ENCODE measurements around the gene KRT83. TPM values are rescaled to one million over a fixed set of nuclear protein-coding genes. Genes with fewer than 3 reads are reported as not detected.

Gene KRT83
- total and polyA plus RNA-seq, 10 of the 15 experiments (the other 5 are each of a cell fraction or from before 2014, with no cell fraction given), result not detected

GRCh38 chr12:52334185-52334584, 13.0 kb upstream of the KRT83 start:
- H3K9ac ChIP-seq (ENCODE audit: control insufficient read depth, insufficient read depth, low read length), result no peak overlapping the region
- no peak overlapping the region for H3K27ac ChIP-seq (ENCODE audit: control insufficient read depth, insufficient read depth)
- SMC1A ChIA-PET (ENCODE audit: uncharacterized antibody, unreplicated experiment), result no interaction called here
- H4K20me1 ChIP-seq (ENCODE audit: control insufficient read depth, insufficient read depth), result no peaks in the 10 kb centered on the region
- H2AFZ ChIP-seq (ENCODE audit: control insufficient read depth, low read depth, low read length), result no peak overlapping the region
- FAIRE-seq, result no peak
- H3K27me3 ChIP-seq (replicated peaks in 1 of 2; ENCODE audit: control insufficient read depth in 2 of 2, insufficient read depth in 2 of 2, low read length in 1 of 2), result peaks cover 0 to 2% of the 10 kb centered on the region in 2 experiments; a peak in 2 of 4 replicates
- H3K4me1 ChIP-seq (ENCODE audit: control insufficient read depth, insufficient read depth, low read length), result no peaks in the 10 kb centered on the region
- RAD21 ChIA-PET (ENCODE audit: unreplicated experiment), result no interaction called here
- no peaks in the 10 kb centered on the region; the same call in 2 of the 3 replicates for H3K9me3 ChIP-seq (replicated peaks; ENCODE audit: control insufficient read depth, insufficient read depth, low read length)
- BruUV-seq (replicated peaks), result no TSS peak
- H3K36me3 ChIP-seq (ENCODE audit: control insufficient read depth in 2 of 2, insufficient read depth in 2 of 2, low read length in 1 of 2), result no peaks in the 10 kb centered on the region
- 54% methylated on average over 3 of the region's 3 CpGs for WGBS (ENCODE audit: insufficient coverage, insufficient replicate concordance, low lambda C conversion rate, missing lambda C conversion rate)
- TF ChIP-seq POU2F2 (IDR thresholded peaks at IDR 0.05; ENCODE audit: borderline replicate concordance, low read depth, low read length) (no peak), PKNOX1 (IDR thresholded peaks at IDR 0.05) (no peak), NR2C1 (IDR thresholded peaks at IDR 0.05) (no peak), MXI1 (IDR thresholded peaks at IDR 0.05; ENCODE audit: low read depth, low read length) (no peak), IRF5 (IDR thresholded peaks at IDR 0.05; ENCODE audit: borderline replicate concordance) (no peak), NFXL1 (IDR thresholded peaks at IDR 0.05; ENCODE audit: borderline replicate concordance) (no peak), BACH1 (IDR thresholded peaks at IDR 0.05; ENCODE audit: borderline replicate concordance) (no peak), ZBTB40 (IDR thresholded peaks at IDR 0.05; ENCODE audit: borderline replicate concordance) (no peak), ZNF24 (IDR thresholded peaks at IDR 0.05) (no peak), ATF3 (IDR thresholded peaks at IDR 0.05; ENCODE audit: borderline replicate concordance, extremely low read depth, low read depth, low read length) (no peak), SMARCA5 (IDR thresholded peaks at IDR 0.05) (no peak), HSF1 (IDR thresholded peaks at IDR 0.05; ENCODE audit: low read depth, low read length) (no peak), NRF1 (conservative IDR thresholded peaks at IDR 0.05; ENCODE audit: low read depth, low read length) (no peak), CHD4 (IDR thresholded peaks at IDR 0.05) (no peak), POLR2A (IDR thresholded peaks at IDR 0.05; ENCODE audit: low read depth, low read length) (no peak), MEF2B (IDR thresholded peaks at IDR 0.05; ENCODE audit: partially characterized antibody, poor library complexity, severe bottlenecking) (no peak), CBX3 (IDR thresholded peaks at IDR 0.05; ENCODE audit: borderline replicate concordance, low read depth) (no peak), EZH2 (IDR thresholded peaks at IDR 0.05; ENCODE audit: borderline replicate concordance, control insufficient read depth, low read depth, low read length) (no peak)
- no peak for DNase-seq (ENCODE audit: low read depth, low spot score)
- no peak for ATAC-seq
- CTCF ChIA-PET, result interaction anchor here (1.3 kb wide), 1 partner anchor 27 kb away, joined by 3 read pairs; no protein-coding TSS in a partner anchor
- H3K4me3 ChIP-seq, result no peak overlapping the region
- in situ Hi-C loops (cut with MboI) (no loop called here), intact Hi-C loops (cut with micrococcal nuclease; ENCODE audit: unreplicated experiment) (no loop called here)
- no peak overlapping the region for H3K4me2 ChIP-seq (ENCODE audit: control insufficient read depth, insufficient read depth)
- POLR2A ChIA-PET, result no interaction called here
- no peaks in the 10 kb centered on the region for H3K79me2 ChIP-seq (ENCODE audit: control insufficient read depth, insufficient read depth, low read length)

Measured in GM12878 (cell line).